Omental fat pad (tissue), 4 donors: ENCODE measurements around the gene ATP13A3. TPM values are rescaled to one million over a fixed set of nuclear protein-coding genes. Genes with fewer than 3 reads are reported as not detected.

Experiments
- ATAC-seq: fragments of 150-250 bp; one replicate; pipeline ENCODE4 v1.9.1; 2016; ENCODE audit warnings: mild to moderate bottlenecking, moderate library complexity; ENCODE audit not compliant: low FRiP score
- DNase-seq: peaks from one replicate; pipeline ENCODE4 v3.0.0-alpha.2; 2019; ENCODE audit warnings: low spot score
- CTCF ChIP-seq, 3 donors: fragments of 450-650 bp; IDR thresholded peaks; one replicate each; pipeline ENCODE4 v1.5.1; 2016 to 2017; ENCODE audit warnings: antibody characterized with exemption in 3 of 3, mild to moderate bottlenecking in 3 of 3, moderate library complexity in 2 of 3
- total RNA-seq, 4 donors: library from RNA; depleted of rRNA; stranded (reverse); fragments of >200 nt; gene quantifications; one replicate each; pipeline ENCODE4 v1.1.0, GENCODE V29; 2016

The ATP13A3 gene
- total RNA-seq, 4 donors from 2014 or later, result 124 to 638 (median 294) TPM

- no peak for DNase-seq
- TF ChIP-seq CTCF (IDR thresholded peaks at IDR 0.05), result no peak
- peak; percentile 3 for ATAC-seq
Observed at GRCh38 chr3:194396539-194396858, 90.3 kb downstream of the ATP13A3 start.

GRCh38 chr3:194395778-194396538, 90.8 kb downstream of the ATP13A3 start:
- TF ChIP-seq CTCF (IDR thresholded peaks at IDR 0.05), result no peak
- no peak for DNase-seq
- peak; percentile 69 for ATAC-seq

- no peak for DNase-seq
- TF ChIP-seq CTCF (IDR thresholded peaks at IDR 0.05), result no peak
Observed at GRCh38 chr3:194395212-194395611, 91.6 kb downstream of the ATP13A3 start.

GRCh38 chr3:194392576-194392975, 94.2 kb downstream of the ATP13A3 start:
- ATAC-seq (no peak), DNase-seq (no peak)
- no peak for TF ChIP-seq CTCF (IDR thresholded peaks at IDR 0.05)

More at GRCh38 chr3:194395212-194395611, 91.6 kb downstream of the ATP13A3 start:
- ATAC-seq, result no peak

- no peak for TF ChIP-seq CTCF (IDR thresholded peaks at IDR 0.05)
- ATAC-seq, result no peak
- DNase-seq, result no peak
Observed at GRCh38 chr3:194390835-194391234, 96.0 kb downstream of the ATP13A3 start.

- TF ChIP-seq CTCF (IDR thresholded peaks at IDR 0.05), result no peak
- ATAC-seq (no peak), DNase-seq (no peak)
Observed at GRCh38 chr3:194389269-194389668, 97.5 kb downstream of the ATP13A3 start.

- DNase-seq (no peak), ATAC-seq (no peak)
- no peak for TF ChIP-seq CTCF (IDR thresholded peaks at IDR 0.05)
Observed at GRCh38 chr3:194387926-194388418, 98.8 kb downstream of the ATP13A3 start.
